ENCODE results near the gene SALL3. TPM values are rescaled to one million over a fixed set of nuclear protein-coding genes. Genes with fewer than 3 reads are reported as not detected.

The SALL3 gene
- 0.16 and 2.2 TPM in 2 replicates for total RNA-seq

DNA sequence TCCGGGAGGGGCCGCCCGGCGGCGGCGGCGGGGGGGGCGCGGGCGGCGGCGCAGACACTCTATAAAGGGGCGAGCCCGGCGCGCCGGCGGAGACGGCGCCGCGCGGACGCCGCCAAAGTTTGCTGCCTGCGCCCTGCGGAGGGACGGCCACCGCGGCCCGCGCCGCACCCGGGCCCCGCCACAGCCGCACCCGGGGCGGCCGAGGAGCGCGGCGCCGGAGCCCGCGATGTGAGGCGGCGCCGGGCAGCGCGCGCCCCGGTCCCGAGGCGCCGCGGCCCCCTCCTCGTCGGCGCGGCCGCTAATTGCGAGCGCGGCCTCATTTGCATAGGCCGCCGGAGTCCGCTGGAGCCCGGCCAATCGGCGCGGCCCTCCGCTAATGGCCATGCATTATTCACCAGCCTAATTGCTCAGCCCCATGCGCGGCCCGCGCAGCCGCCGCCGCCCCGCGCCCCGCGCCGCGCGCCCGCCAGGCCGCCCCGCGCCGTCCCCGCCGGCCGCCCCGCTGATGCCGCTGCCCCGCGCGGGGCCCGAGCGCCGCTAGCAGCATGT is at the start of gene SALL3:
SALL3 (plus strand) TSS at position 89 of the 549 bp plus-strand sequence; CDS start at position 546, 457 bp downstream.

Other genes with a start within 250 kb of the SALL3 start
- 14.6 and 15.3 TPM in 2 replicates for gene ATP9B, start 89.6 kb downstream of the SALL3 start, total RNA-seq